Measurements from ENCODE around the gene EPHA6.

GRCh38 chr3:97108136-97108535 is 293.7 kb downstream of the EPHA6 start:
- TF ChIP-seq CTCF (conservative IDR thresholded peaks at IDR 0.05 in 1 of 2, IDR thresholded peaks at IDR 0.05 in 1 of 2; ENCODE audit: low read depth in 1 of 2, low read length in 2 of 2) (no peak), EZH2 (IDR thresholded peaks at IDR 0.05; ENCODE audit: low read length, missing control alignments) (no peak)
